Uterus (tissue), 2 donors: Measurements from ENCODE around the gene DNMT3A.

Source experiments
- CTCF ChIP-seq, 4 experiments: fragments of 200-600 bp in 2 of 4; fragments of 450-650 bp in 2 of 4; sonication (generic) in 2 of 4; IDR thresholded peaks; one replicate each; pipeline ENCODE4 v1.5.1; 2016 to 2019; ENCODE audit warnings: antibody characterized with exemption in 4 of 4, mild to moderate bottlenecking in 2 of 4, moderate library complexity in 1 of 4
- POLR2A ChIP-seq, 2 donors: fragments of 450-650 bp; IDR thresholded peaks; one replicate each; pipeline ENCODE4 v1.6.1; 2016; ENCODE audit warnings: antibody characterized with exemption in 2 of 2, mild to moderate bottlenecking in 1 of 2, moderate library complexity in 1 of 2

GRCh38 chr2:25286723-25287483 is 54.8 kb downstream of the DNMT3A start:
- TF ChIP-seq CTCF (IDR thresholded peaks at IDR 0.05) (no peak), POLR2A (IDR thresholded peaks at IDR 0.05) (no peak)
